HepG2 (cell line): Measurements from ENCODE around the gene C18orf54. TPM values are rescaled to one million over a fixed set of nuclear protein-coding genes. Genes with fewer than 3 reads are reported as not detected.
A peak's percentile ranks its signal among the peaks of the same experiment; 100 is the strongest.

Experiments used
- ATAD3A ChIP-seq: sonication (generic); formaldehyde crosslinking; IDR thresholded peaks from 2 replicates; pipeline ENCODE4 v1.4.0; 2020; ENCODE audit warnings: missing genetic modification reagents
- DR1 ChIP-seq: sonication (generic); formaldehyde crosslinking; IDR thresholded peaks from 2 replicates; pipeline ENCODE4 v1.8.0; 2021; ENCODE audit warnings: mild to moderate bottlenecking, missing genetic modification reagents, inconsistent platforms
- ELF4 ChIP-seq: sonication (generic); formaldehyde crosslinking; IDR thresholded peaks from 2 replicates; pipeline ENCODE4 v1.5.0; 2020; ENCODE audit warnings: missing genetic modification reagents, mild to moderate bottlenecking, moderate library complexity, borderline replicate concordance
- JDP2 ChIP-seq: sonication (generic); formaldehyde crosslinking; IDR thresholded peaks from 2 replicates; pipeline ENCODE4 v1.8.1; 2022; ENCODE audit warnings: missing genetic modification reagents, borderline replicate concordance
- NCOR1 ChIP-seq: fragments of 200-600 bp; sonication (generic); IDR thresholded peaks from 2 replicates; pipeline ENCODE4 v1.7.0; 2017; ENCODE audit warnings: antibody characterized with exemption, low read length, borderline replicate concordance
- POLR2AphosphoS5 ChIP-seq: IDR thresholded peaks from 2 replicates; pipeline ENCODE4 v1.6.1; 2012; ENCODE audit warnings: low read depth, low read length
- RAD21 ChIP-seq: fragments of 450-650 bp; formaldehyde crosslinking; IDR thresholded peaks from 2 replicates; pipeline ENCODE4 v1.5.0; 2020; ENCODE audit warnings: mild to moderate bottlenecking
- SALL1 ChIP-seq: sonication (generic); formaldehyde crosslinking; IDR thresholded peaks from 2 replicates; pipeline ENCODE4 v1.8.0; 2022; ENCODE audit warnings: mild to moderate bottlenecking, missing genetic modification reagents
- SMAD3 ChIP-seq: sonication (generic); formaldehyde crosslinking; IDR thresholded peaks from 2 replicates; pipeline ENCODE4 v1.4.0; 2020; ENCODE audit warnings: missing genetic modification reagents
- U2AF1 ChIP-seq: fragments of 200-400 bp; formaldehyde crosslinking; optimal IDR thresholded peaks from 2 replicates; pipeline ENCODE3; 2017; ENCODE audit warnings: mild to moderate bottlenecking, low read depth, low read length
- ZFAT ChIP-seq: sonication (generic); formaldehyde crosslinking; conservative IDR thresholded peaks from 2 replicates; pipeline ENCODE4 v1.8.1; 2023; ENCODE audit warnings: missing genetic modification reagents, inconsistent platforms
- ZFP62 ChIP-seq: sonication (generic); formaldehyde crosslinking; IDR thresholded peaks from 2 replicates; pipeline ENCODE4 v1.4.0; 2020; ENCODE audit warnings: missing genetic modification reagents
- ZNF724P ChIP-seq: sonication (generic); formaldehyde crosslinking; IDR thresholded peaks from 2 replicates; pipeline ENCODE4 v1.8.0; 2022; ENCODE audit warnings: missing genetic modification reagents, borderline replicate concordance
- ZNF737 ChIP-seq: sonication (generic); formaldehyde crosslinking; IDR thresholded peaks from 2 replicates; pipeline ENCODE4 v1.5.0; 2020; ENCODE audit warnings: missing genetic modification reagents, mild to moderate bottlenecking, borderline replicate concordance
- ZNF747 ChIP-seq: sonication (generic); formaldehyde crosslinking; IDR thresholded peaks from 2 replicates; pipeline ENCODE4 v1.8.1; 2023; ENCODE audit warnings: missing genetic modification reagents, mild to moderate bottlenecking, borderline replicate concordance
- ZNF766 ChIP-seq: sonication (generic); formaldehyde crosslinking; IDR thresholded peaks from 2 replicates; pipeline ENCODE4 v1.5.0; 2020; ENCODE audit warnings: missing genetic modification reagents, borderline replicate concordance
- ZNF782 ChIP-seq: sonication (generic); formaldehyde crosslinking; IDR thresholded peaks from 2 replicates; pipeline ENCODE4 v1.4.0; 2020; ENCODE audit warnings: missing genetic modification reagents, mild to moderate bottlenecking, borderline replicate concordance
- ZNF883 ChIP-seq: sonication (generic); formaldehyde crosslinking; IDR thresholded peaks from 2 replicates; pipeline ENCODE4 v1.5.1; 2020; ENCODE audit warnings: mild to moderate bottlenecking, missing genetic modification reagents; ENCODE audit errors: not compliant biosample characterization
- ZSCAN30 ChIP-seq: sonication (generic); formaldehyde crosslinking; IDR thresholded peaks from 2 replicates; pipeline ENCODE4 v1.5.0; 2020; ENCODE audit warnings: mild to moderate bottlenecking, missing genetic modification reagents
- ZSCAN31 ChIP-seq: sonication (generic); formaldehyde crosslinking; IDR thresholded peaks from 2 replicates; pipeline ENCODE4 v1.5.0; 2020; ENCODE audit warnings: low read depth, mild to moderate bottlenecking, missing genetic modification reagents
- polyA plus RNA-seq, 8 experiments: library from polyadenylated mRNA; depleted of rRNA in 3 of 8; stranded (reverse) in 7 of 8; unstranded in 1 of 8; fragments of >200 nt; fragmentation: Illumina TruSeq in 4 of 8; extraction: Trizol in 4 of 8; gene quantifications; 2 replicates each; pipeline versions ENCODE4 v1.2.1 to v1.2.3, GENCODE V29; 2011 to 2016; ENCODE audit warnings: low read depth in 4 of 8, missing spikeins in 1 of 8, mixed read lengths in 1 of 8; ENCODE audit not compliant: insufficient read depth in 1 of 8
- total RNA-seq, 5 experiments: library from RNA; depleted of rRNA; stranded (reverse); fragments of >200 nt; fragmentation: Illumina TruSeq; extraction: Trizol; gene quantifications; 2 replicates each; pipeline ENCODE4 v1.2.3, GENCODE V29; 2016; ENCODE audit warnings: low read depth in 1 of 5
- TF ChIP-seq, protein P1 (sequence below): sonication (generic); formaldehyde crosslinking; conservative IDR thresholded peaks from 2 replicates; pipeline ENCODE4 v1.4.0; 2020; ENCODE audit warnings: missing genetic modification reagents
- TF ChIP-seq, protein P2 (sequence below): sonication (generic); formaldehyde crosslinking; IDR thresholded peaks from 2 replicates; pipeline ENCODE4 v1.5.1; 2020; ENCODE audit warnings: missing genetic modification reagents, mild to moderate bottlenecking, borderline replicate concordance
- TF ChIP-seq, protein P3 (sequence below): sonication (generic); formaldehyde crosslinking; IDR thresholded peaks from 2 replicates; pipeline ENCODE4 v1.5.0; 2020; ENCODE audit warnings: mild to moderate bottlenecking, missing genetic modification reagents
- TF ChIP-seq, protein P4 (sequence below): conservative IDR thresholded peaks from 2 replicates; pipeline ENCODE4 v1.6.1; 2018; ENCODE audit warnings: missing genetic modification reagents

Gene C18orf54
- total and polyA plus RNA-seq, 2 of the 13 experiments (the other 11 are each of a cell fraction or from before 2014, with no cell fraction given), result 1.8 to 2.5 TPM

GRCh38 chr18:54357660-54358494, at the start of gene C18orf54, which contains the start of gene STARD6 (continued):
- peak; percentile 55; the same call in 1 of the 2 replicates for TF ChIP-seq ZNF747 (CRISPR knock-in tag)
- TF ChIP-seq ZNF724P (CRISPR knock-in tag), result 0 out of 2 replicates have a peak, but pooled peaks have one; percentile 38
- TF ChIP-seq JDP2 (CRISPR knock-in tag), result no peak
- TF ChIP-seq SALL1 (CRISPR knock-in tag), result peak; percentile 71
- no peak for TF ChIP-seq DR1 (CRISPR knock-in tag)
- TF ChIP-seq ZFAT (CRISPR knock-in tag), result no peak
- TF ChIP-seq ZSCAN31 (CRISPR knock-in tag), result no peak
- peak; percentile 46 for TF ChIP-seq ZNF883 (CRISPR knock-in tag)
- no peak for TF ChIP-seq NCOR1
- TF ChIP-seq, protein P1, sequence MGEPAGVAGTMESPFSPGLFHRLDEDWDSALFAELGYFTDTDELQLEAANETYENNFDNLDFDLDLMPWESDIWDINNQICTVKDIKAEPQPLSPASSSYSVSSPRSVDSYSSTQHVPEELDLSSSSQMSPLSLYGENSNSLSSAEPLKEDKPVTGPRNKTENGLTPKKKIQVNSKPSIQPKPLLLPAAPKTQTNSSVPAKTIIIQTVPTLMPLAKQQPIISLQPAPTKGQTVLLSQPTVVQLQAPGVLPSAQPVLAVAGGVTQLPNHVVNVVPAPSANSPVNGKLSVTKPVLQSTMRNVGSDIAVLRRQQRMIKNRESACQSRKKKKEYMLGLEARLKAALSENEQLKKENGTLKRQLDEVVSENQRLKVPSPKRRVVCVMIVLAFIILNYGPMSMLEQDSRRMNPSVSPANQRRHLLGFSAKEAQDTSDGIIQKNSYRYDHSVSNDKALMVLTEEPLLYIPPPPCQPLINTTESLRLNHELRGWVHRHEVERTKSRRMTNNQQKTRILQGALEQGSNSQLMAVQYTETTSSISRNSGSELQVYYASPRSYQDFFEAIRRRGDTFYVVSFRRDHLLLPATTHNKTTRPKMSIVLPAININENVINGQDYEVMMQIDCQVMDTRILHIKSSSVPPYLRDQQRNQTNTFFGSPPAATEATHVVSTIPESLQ (CRISPR knock-in tag), result no peak
- TF ChIP-seq, protein P2, sequence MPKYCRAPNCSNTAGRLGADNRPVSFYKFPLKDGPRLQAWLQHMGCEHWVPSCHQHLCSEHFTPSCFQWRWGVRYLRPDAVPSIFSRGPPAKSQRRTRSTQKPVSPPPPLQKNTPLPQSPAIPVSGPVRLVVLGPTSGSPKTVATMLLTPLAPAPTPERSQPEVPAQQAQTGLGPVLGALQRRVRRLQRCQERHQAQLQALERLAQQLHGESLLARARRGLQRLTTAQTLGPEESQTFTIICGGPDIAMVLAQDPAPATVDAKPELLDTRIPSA (CRISPR knock-in tag), result no peak
- TF ChIP-seq U2AF1, result no peak
- TF ChIP-seq ZNF737 (CRISPR knock-in tag), result no peak
- TF ChIP-seq, protein P3, sequence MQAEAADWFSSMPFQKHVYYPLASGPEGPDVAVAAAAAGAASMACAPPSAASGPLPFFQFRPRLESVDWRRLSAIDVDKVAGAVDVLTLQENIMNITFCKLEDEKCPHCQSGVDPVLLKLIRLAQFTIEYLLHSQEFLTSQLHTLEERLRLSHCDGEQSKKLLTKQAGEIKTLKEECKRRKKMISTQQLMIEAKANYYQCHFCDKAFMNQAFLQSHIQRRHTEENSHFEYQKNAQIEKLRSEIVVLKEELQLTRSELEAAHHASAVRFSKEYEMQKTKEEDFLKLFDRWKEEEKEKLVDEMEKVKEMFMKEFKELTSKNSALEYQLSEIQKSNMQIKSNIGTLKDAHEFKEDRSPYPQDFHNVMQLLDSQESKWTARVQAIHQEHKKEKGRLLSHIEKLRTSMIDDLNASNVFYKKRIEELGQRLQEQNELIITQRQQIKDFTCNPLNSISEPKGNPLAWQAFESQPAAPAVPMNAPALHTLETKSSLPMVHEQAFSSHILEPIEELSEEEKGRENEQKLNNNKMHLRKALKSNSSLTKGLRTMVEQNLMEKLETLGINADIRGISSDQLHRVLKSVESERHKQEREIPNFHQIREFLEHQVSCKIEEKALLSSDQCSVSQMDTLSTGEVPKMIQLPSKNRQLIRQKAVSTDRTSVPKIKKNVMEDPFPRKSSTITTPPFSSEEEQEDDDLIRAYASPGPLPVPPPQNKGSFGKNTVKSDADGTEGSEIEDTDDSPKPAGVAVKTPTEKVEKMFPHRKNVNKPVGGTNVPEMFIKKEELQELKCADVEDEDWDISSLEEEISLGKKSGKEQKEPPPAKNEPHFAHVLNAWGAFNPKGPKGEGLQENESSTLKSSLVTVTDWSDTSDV (CRISPR knock-in tag), result no peak
- TF ChIP-seq RAD21 (CRISPR knock-in tag), result 0 out of 2 replicates have a peak, but pooled peaks have one; percentile 27
- TF ChIP-seq, protein P4, sequence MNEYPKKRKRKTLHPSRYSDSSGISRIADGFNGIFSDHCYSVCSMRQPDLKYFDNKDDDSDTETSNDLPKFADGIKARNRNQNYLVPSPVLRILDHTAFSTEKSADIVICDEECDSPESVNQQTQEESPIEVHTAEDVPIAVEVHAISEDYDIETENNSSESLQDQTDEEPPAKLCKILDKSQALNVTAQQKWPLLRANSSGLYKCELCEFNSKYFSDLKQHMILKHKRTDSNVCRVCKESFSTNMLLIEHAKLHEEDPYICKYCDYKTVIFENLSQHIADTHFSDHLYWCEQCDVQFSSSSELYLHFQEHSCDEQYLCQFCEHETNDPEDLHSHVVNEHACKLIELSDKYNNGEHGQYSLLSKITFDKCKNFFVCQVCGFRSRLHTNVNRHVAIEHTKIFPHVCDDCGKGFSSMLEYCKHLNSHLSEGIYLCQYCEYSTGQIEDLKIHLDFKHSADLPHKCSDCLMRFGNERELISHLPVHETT (CRISPR knock-in tag), result no peak
- peak; percentile 58; the same call in 1 of the 2 replicates for TF ChIP-seq ZNF782 (CRISPR knock-in tag)
- TF ChIP-seq ZNF766 (CRISPR knock-in tag), result no peak
- no peak for TF ChIP-seq ATAD3A (CRISPR knock-in tag)
- no peak for TF ChIP-seq ZFP62 (CRISPR knock-in tag)
- no peak for TF ChIP-seq ZSCAN30 (CRISPR knock-in tag)
- no peak for TF ChIP-seq ELF4
- no peak for TF ChIP-seq SMAD3 (CRISPR knock-in tag)
- peak; percentile 67 for TF ChIP-seq POLR2AphosphoS5
